H1 (cell line): ENCODE measurements around the gene MBP. TPM values are rescaled to one million over a fixed set of nuclear protein-coding genes. Genes with fewer than 3 reads are reported as not detected.

Source experiments
- CHD7 ChIP-seq: fragments of 300-600 bp; sonication (generic); IDR thresholded peaks from 2 replicates; pipeline ENCODE4 v1.7.1; 2012; ENCODE audit warnings: low read length, moderate library complexity, mild to moderate bottlenecking, inconsistent platforms; ENCODE audit not compliant: insufficient replicate concordance
- KDM5A ChIP-seq: fragments of 200-600 bp; IDR thresholded peaks from 2 replicates; pipeline ENCODE4 v1.7.1; 2012; ENCODE audit warnings: mild to moderate bottlenecking, low read length, inconsistent platforms, mixed read lengths
- PHF8 ChIP-seq: fragments of 200-600 bp; sonication (generic); conservative IDR thresholded peaks from 2 replicates; pipeline ENCODE4 v1.7.1; 2012; ENCODE audit warnings: low read depth, mild to moderate bottlenecking, inconsistent platforms, low read length, moderate library complexity
- POLR2AphosphoS5 ChIP-seq: IDR thresholded peaks from 2 replicates; pipeline ENCODE4 v1.6.1; 2011; ENCODE audit warnings: low read depth, low read length
- RAD21 ChIP-seq, 2 experiments: IDR thresholded peaks in 1 of 2; conservative IDR thresholded peaks in 1 of 2; 2 replicates each; pipeline ENCODE4 v1.6.1; 2011; ENCODE audit warnings: low read depth in 2 of 2, low read length in 2 of 2, improper control_type of control experiment in 1 of 2, inconsistent platforms in 1 of 2, mild to moderate bottlenecking in 1 of 2, moderate library complexity in 1 of 2
- SP1 ChIP-seq: IDR thresholded peaks from 2 replicates; pipeline ENCODE4 v1.6.1; 2011; ENCODE audit warnings: low read depth, low read length
- SP4 ChIP-seq: IDR thresholded peaks from 2 replicates; pipeline ENCODE4 v1.6.1; 2012; ENCODE audit warnings: low read length, inconsistent platforms
- SRF ChIP-seq: IDR thresholded peaks from 2 replicates; pipeline ENCODE4 v1.6.1; 2011; ENCODE audit warnings: mild to moderate bottlenecking, low read depth, low read length, moderate library complexity
- SUZ12 ChIP-seq: fragments of 200-600 bp; sonication (generic); IDR thresholded peaks from 2 replicates; pipeline ENCODE4 v1.6.1; 2012; ENCODE audit warnings: mild to moderate bottlenecking, inconsistent platforms, low read length, moderate library complexity, mixed read lengths
- TBP ChIP-seq: IDR thresholded peaks from 2 replicates; pipeline ENCODE4 v1.6.1; 2011; ENCODE audit warnings: low read depth, low read length, improper control_type of control experiment
- TEAD4 ChIP-seq: IDR thresholded peaks from 2 replicates; pipeline ENCODE4 v1.6.1; 2012; ENCODE audit warnings: low read depth, low read length, inconsistent platforms, mixed read lengths
- USF2 ChIP-seq: IDR thresholded peaks from 2 replicates; pipeline ENCODE4 v1.6.1; 2011; ENCODE audit warnings: low read length, improper control_type of control experiment
- polyA plus RNA-seq, 7 experiments: library from polyadenylated mRNA; depleted of rRNA in 3 of 7; stranded (reverse) in 5 of 7; unstranded in 2 of 7; fragments of >200 nt in 5 of 7; fragments of 200-250 nt in 2 of 7; gene quantifications; 1 replicate in 5 of 7; 2 replicates in 1 of 7; 4 replicates in 1 of 7; pipeline versions ENCODE4 v1.2.1 to v1.2.3, GENCODE V29; 2011 to 2013; ENCODE audit warnings: missing spikeins in 2 of 7, mixed read lengths in 2 of 7
- total RNA-seq: library from RNA; stranded (reverse); fragmentation: NEBNext Ultra II Directional; extraction: Animal tissue kit (Norgen Biotek cat#: 25700); gene quantifications from 2 replicates; pipeline ENCODE4 v1.2.1, GENCODE V29; 2021

MBP gene
- total and polyA plus RNA-seq, 2 of the 8 experiments (the other 6 are each of a cell fraction or from before 2014, with no cell fraction given): 7.7 to 19.2 TPM

GRCh38 chr18:76963936-76964335, 168.6 kb downstream of the MBP start (continued):
- TF ChIP-seq CHD7: no peak
- TF ChIP-seq KDM5A: no peak
- TF ChIP-seq SP1: no peak
- no peak for TF ChIP-seq SP4
- no peak for TF ChIP-seq TBP
- TF ChIP-seq TEAD4: no peak
- TF ChIP-seq SUZ12: no peak
- TF ChIP-seq USF2: no peak
- TF ChIP-seq POLR2AphosphoS5: no peak
- TF ChIP-seq PHF8: no peak
- TF ChIP-seq SRF: no peak
- no peak for TF ChIP-seq RAD21 (IDR thresholded peaks at IDR 0.05 in 1 of 2, conservative IDR thresholded peaks at IDR 0.05 in 1 of 2; ENCODE audit: low read depth in 2 of 2, low read length in 2 of 2)
